CD4-positive, alpha-beta T cell treated with Interleukin-4 for 1 hour (primary cell): Measurements from ENCODE around the gene SMAD6.
"Not testable (repeated sequence)": the region's sequence is repeated elsewhere in the genome, so short reads cannot be mapped to it uniquely, and the experiment has no call there.

Experiments used
- DNase-seq, 2 donors: peaks; one replicate each; pipeline ENCODE4 v3.0.0-alpha.2; 2020 to 2022

The SMAD6 gene

GRCh38 chr15:66743703-66744536 lies 41.9 kb downstream of the SMAD6 start:
- no peak for DNase-seq

GRCh38 chr15:66744610-66745279 lies 42.7 kb downstream of the SMAD6 start:
- DNase-seq: no peak

GRCh38 chr15:66745530-66746230 lies 43.6 kb downstream of the SMAD6 start:
- DNase-seq: no peak

DNA sequence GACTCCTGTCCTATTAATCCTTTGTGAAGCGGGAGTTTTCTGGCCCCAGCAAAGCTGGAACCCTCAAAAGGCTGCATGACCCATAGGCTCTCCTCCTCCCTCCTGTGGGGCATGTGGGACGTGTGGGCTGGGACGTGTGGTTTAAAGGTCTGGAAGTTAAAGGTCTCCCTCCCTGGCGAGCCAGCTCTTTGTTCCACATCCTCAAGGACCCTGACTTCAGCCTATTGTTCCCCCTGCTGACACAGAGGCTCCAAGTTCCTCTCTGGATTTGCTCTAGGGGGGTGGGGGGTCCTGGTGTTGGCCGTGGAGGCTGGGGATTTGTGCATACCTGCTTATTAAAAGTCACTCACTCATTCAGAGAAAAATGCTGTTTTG lies 44.2 kb downstream of the SMAD6 start:
- no peak for DNase-seq

DNA sequence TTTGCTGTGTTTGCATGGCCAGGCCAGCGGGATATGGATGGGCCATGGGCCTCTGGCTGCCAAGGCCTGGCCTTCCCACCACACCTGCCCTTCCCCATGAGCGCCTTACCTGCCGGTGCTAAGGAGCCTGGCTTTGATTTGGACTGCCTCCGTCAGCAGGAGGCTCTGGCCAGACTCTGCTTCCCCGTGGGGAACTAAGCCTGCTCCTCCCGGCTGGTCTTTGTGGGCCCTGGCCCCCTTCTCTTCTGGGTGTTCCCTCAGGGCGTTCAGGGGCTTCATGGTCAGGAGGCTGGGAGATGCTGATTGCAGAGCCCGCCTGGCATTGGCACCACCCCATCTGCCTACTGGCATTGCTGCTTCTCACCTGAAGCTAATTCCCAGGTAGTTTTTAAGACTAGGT lies 45.2 kb downstream of the SMAD6 start:
- no peak for DNase-seq

DNA sequence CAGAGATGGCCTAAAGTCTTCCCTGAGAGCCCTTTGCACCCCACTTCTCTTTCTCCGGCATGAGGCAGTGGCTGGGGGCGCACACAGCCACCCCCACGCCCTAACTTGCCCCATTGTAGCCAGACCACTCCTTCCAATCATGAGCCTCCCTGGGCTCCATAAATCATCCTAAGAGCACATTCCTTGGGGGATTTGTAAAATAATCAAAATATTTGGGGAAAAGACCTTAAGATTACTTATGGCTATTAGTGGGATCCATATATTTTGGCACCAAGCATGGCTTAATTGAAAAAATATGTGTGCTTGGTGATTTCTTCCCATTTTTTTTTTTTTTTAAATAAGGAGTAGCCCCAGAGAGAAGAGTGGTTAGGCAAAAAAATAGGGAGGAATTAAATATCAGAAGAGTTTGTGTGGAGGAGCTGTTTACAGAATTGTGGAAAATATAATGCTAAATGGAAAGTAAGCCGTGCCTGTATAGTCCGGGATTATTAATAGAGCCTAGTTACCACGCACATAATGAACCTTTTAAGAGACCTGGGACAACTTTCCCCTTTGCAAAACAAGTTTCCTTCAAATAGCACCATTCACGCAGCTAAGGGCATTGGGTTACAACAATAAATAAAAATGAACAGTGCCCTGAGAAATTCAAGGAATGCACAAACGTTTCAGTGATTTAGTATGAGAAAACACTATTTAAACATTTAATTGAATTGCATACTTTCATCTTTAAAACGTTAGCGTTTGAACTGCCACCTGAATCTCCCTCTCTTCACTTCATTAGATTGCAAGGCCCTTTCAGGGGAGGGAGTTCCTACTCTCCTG lies 46.1 kb downstream of the SMAD6 start:
- no peak for DNase-seq

GRCh38 chr15:66748708-66749035 lies 46.6 kb downstream of the SMAD6 start:
- no peak for DNase-seq

- no peak for DNase-seq
These were observed 48.0 kb downstream of the SMAD6 start for GRCh38 chr15:66749841-66750575.

GRCh38 chr15:66750609-66751008 lies 48.6 kb downstream of the SMAD6 start:
- DNase-seq: no peak

- DNase-seq: no peak
These were observed 49.5 kb downstream of the SMAD6 start for GRCh38 chr15:66751579-66751978.

DNA sequence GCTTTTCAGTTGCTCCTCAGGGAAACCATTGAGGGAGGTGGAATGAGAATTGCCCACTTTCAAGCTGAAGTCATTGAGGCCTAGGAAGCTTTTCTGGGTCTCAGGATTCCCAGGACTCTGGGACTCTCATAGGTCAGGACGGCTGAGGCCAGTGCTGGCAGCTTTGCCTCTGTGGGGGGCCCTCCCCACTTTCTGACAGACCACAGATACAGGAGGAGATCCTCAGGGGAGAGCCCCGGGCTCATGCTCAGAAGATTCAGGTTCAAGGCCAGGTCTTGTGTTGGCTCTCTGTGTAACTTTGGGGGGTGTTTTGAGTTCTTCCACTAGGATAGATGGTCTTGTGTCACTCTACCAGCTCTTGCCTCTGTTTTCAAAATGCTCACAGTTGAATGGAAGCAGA lies 50.0 kb downstream of the SMAD6 start:
- DNase-seq: no peak

- DNase-seq: no peak
These were observed 51.8 kb downstream of the SMAD6 start for GRCh38 chr15:66753687-66754377.

- no peak for DNase-seq
These were observed 52.8 kb downstream of the SMAD6 start for GRCh38 chr15:66754789-66755188.

- no peak for DNase-seq
These were observed 53.4 kb downstream of the SMAD6 start for GRCh38 chr15:66755298-66756068.

DNA sequence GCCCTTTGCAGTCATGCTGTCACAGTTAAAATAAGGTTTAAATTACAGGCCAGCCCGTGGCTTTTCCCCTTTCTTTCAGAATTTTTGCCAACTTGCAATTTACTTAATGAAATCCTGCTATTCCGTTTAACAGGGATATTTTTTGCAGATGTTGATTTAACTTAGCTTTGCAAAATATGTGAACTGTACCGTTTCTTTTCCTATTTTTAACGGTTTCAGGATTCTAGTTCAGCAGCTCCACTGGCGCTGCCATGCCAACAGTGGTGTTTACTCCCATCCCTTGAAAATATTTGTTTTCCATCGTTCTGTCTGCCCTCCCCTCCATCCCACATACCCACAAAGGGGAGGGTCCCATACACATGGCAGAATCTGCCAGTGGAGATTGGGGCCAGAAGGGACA lies 54.3 kb downstream of the SMAD6 start:
- no peak for DNase-seq

DNA sequence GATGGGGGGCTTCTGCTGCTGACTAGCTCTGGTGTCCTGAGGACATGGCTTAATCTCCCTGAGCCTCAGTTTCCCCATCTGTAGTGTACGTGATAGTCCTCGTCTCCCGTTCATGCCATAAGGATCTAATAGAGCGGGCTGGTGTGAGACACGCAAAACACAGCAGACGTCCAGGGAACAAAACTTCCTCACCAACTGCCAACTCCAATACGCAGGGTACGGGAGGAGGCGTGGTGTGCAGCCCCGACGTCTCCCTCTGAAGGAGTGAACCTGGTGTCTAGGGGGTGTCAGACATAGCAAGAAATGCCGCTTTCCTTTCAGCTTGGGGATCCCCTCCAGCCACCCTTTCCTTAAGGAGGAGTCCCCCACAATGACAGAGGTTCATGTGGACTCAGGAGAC lies 55.0 kb downstream of the SMAD6 start:
- no peak for DNase-seq

- DNase-seq: no peak
These were observed 55.5 kb downstream of the SMAD6 start for GRCh38 chr15:66757521-66757920.

GRCh38 chr15:66758217-66758616 lies 56.2 kb downstream of the SMAD6 start:
- DNase-seq: not testable (repeated sequence)

DNA sequence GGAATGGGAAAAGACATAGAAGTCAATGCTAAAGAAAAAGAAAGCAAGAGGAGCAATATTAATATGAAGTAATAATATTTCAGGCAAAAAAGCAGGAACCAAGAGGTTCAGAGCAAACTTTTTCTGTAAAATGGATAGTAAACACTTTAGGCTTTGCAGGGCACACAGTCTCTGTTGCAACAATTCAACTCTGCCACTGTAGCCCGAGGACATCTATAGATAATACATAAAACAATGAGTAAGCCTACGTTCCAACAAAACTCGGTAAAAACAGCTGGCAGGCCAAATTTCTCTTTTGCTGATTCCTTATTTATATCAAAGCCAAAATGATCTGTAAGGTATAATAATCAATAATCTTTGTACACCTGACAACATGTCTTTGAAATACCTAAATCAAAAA lies 56.8 kb downstream of the SMAD6 start:
- DNase-seq: no peak

DNA sequence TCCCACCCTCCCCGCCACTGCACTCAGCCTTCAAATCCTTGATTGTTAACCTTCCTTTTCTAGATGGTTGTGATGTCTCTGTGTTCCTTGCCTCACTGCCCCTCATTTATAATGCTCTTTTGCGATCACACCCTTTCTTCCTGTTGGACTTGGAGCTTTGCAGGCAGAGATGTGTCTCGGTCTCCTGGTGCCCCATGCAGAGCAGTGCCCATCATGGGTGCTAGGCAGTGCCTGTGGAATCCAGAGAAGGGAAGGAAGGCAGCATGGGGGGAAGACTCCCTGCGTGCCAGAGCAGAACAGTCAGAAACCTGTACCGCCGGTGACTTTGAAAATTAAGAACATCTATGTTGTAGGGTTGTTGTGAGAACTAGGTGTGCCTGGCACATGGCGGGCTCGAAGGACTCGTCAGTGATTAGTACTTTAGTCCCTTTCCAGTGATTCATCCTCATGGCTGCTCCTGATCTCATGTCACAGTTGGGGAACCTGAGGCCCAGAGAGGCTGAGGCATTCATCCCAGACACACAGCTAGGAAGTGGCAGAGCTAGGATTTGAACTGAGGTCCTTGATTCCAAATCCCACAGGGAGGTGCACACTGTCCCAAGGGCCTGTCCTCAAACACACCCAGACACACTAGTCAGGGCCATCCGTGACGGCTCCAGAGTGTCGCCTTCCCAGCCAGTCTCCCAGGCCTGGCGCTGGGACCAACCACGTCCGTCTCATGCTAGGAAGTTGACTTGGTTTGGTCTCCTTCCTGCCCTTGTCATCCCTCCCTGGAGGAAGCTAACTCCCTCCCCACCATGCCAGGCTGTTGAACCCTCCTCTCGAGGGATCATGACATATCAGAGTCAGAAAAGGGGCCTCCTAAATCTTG lies 58.3 kb downstream of the SMAD6 start:
- no peak for DNase-seq
